HS-27A (cell line): ENCODE data around the gene PNPLA1.
A peak's percentile ranks its signal among the peaks of the same experiment; 100 is the strongest.
"Not testable (repeated sequence)": the region's sequence is repeated elsewhere in the genome, so short reads cannot be mapped to it uniquely, and the experiment has no call there.

Source experiments
- DNase-seq: peaks from one replicate; pipeline ENCODE4 v3.0.0-alpha.2; 2012; ENCODE audit warnings: low read depth, missing footprints

The PNPLA1 gene

GRCh38 chr6:36336208-36336710 is 66.4 kb downstream of the PNPLA1 start:
- DNase-seq, result no peak

- no peak for DNase-seq
These were observed 67.0 kb downstream of the PNPLA1 start, which contains the start of gene BNIP5 for GRCh38 chr6:36336779-36337241. BNIP5 (minus strand) TSS chr6:36336888; CDS start chr6:36330690, 6,198 bp downstream.

GRCh38 chr6:36337814-36338213 is 68.0 kb downstream of the PNPLA1 start:
- no peak for DNase-seq

- not testable (repeated sequence) for DNase-seq
These were observed 68.4 kb downstream of the PNPLA1 start for GRCh38 chr6:36338223-36338622.

- no peak for DNase-seq
These were observed 69.3 kb downstream of the PNPLA1 start for GRCh38 chr6:36339146-36339545.

GRCh38 chr6:36340306-36340617 is 70.4 kb downstream of the PNPLA1 start:
- no peak for DNase-seq

- DNase-seq, result no peak
These were observed 71.0 kb downstream of the PNPLA1 start for GRCh38 chr6:36340618-36341454.

- DNase-seq, result no peak
These were observed 73.3 kb downstream of the PNPLA1 start for GRCh38 chr6:36343109-36343680.

- DNase-seq, result no peak
These were observed 76.0 kb downstream of the PNPLA1 start for GRCh38 chr6:36345681-36346466.

- no peak for DNase-seq
These were observed 76.8 kb downstream of the PNPLA1 start for GRCh38 chr6:36346486-36347273.

GRCh38 chr6:36347621-36348020 is 77.8 kb downstream of the PNPLA1 start:
- DNase-seq, result no peak

GRCh38 chr6:36349240-36349639 is 79.4 kb downstream of the PNPLA1 start:
- DNase-seq, result no peak

GRCh38 chr6:36350082-36350481 is 80.2 kb downstream of the PNPLA1 start:
- DNase-seq, result no peak

- peak; percentile 84 for DNase-seq
These were observed 81.1 kb downstream of the PNPLA1 start for GRCh38 chr6:36350681-36351571.

- DNase-seq, result no peak
These were observed 82.8 kb downstream of the PNPLA1 start for GRCh38 chr6:36352477-36353157.

- no peak for DNase-seq
These were observed 83.6 kb downstream of the PNPLA1 start for GRCh38 chr6:36353411-36353915.

- DNase-seq, result no peak
These were observed 86.0 kb downstream of the PNPLA1 start for GRCh38 chr6:36355819-36356218.

GRCh38 chr6:36357872-36358225 is 88.0 kb downstream of the PNPLA1 start:
- no peak for DNase-seq
